HG02973 (cell line): ENCODE data around the gene ACSL3.
"Not testable (repeated sequence)": the region's sequence is repeated elsewhere in the genome, so short reads cannot be mapped to it uniquely, and the experiment has no call there.

ENCODE experiments used
- ATAC-seq: cut with Tn5 transposase; IDR thresholded peaks from one replicate; pipeline ENCODE4 v1.9.1; 2021; ENCODE audit warnings: moderate library complexity; ENCODE audit not compliant: unreplicated experiment

ACSL3 gene

GRCh38 chr2:222968550-222969155 lies 107.8 kb downstream of the ACSL3 start:
- no peak for ATAC-seq

GRCh38 chr2:222969491-222969890 lies 108.7 kb downstream of the ACSL3 start:
- no peak for ATAC-seq

- ATAC-seq = no peak
Observed at GRCh38 chr2:222972420-222972819, 111.6 kb downstream of the ACSL3 start.

GRCh38 chr2:222973237-222973636 lies 112.4 kb downstream of the ACSL3 start:
- no peak for ATAC-seq

- no peak for ATAC-seq
Observed at GRCh38 chr2:222973733-222974132, 112.9 kb downstream of the ACSL3 start.

GRCh38 chr2:222976521-222977061 lies 115.8 kb downstream of the ACSL3 start:
- ATAC-seq = no peak

GRCh38 chr2:222977121-222977520 lies 116.3 kb downstream of the ACSL3 start:
- no peak for ATAC-seq

- ATAC-seq = no peak
Observed at GRCh38 chr2:222978850-222979249, 118.0 kb downstream of the ACSL3 start.

- ATAC-seq = no peak
Observed at GRCh38 chr2:222979484-222979883, 118.6 kb downstream of the ACSL3 start.

GRCh38 chr2:222982010-222982908 lies 121.4 kb downstream of the ACSL3 start:
- ATAC-seq = no peak

GRCh38 chr2:222982909-222983265 lies 122.1 kb downstream of the ACSL3 start:
- no peak for ATAC-seq

GRCh38 chr2:222984908-222985307 lies 124.1 kb downstream of the ACSL3 start:
- no peak for ATAC-seq

GRCh38 chr2:222989431-222989830 lies 128.6 kb downstream of the ACSL3 start:
- no peak for ATAC-seq

- ATAC-seq = not testable (repeated sequence)
Observed at GRCh38 chr2:222990206-222990605, 129.4 kb downstream of the ACSL3 start.

GRCh38 chr2:222992137-222992536 lies 131.3 kb downstream of the ACSL3 start:
- no peak for ATAC-seq
